ENCODE results near the gene IQCN. TPM values are rescaled to one million over a fixed set of nuclear protein-coding genes. Genes with fewer than 3 reads are reported as not detected.

The IQCN gene
- total and polyA plus RNA-seq, 4 experiments from 2014 or later, result 0.13 to 5.8 (median 3.6) TPM

- Histone ChIP-seq H3K36me3 (ENCODE audit: insufficient read depth, low read length) (peaks cover 5% of the 10 kb centered on the region), H3K4me3 (ENCODE audit: low read length in 2 of 2) (no peak overlapping the region), H3K27ac (ENCODE audit: low read depth, low read length) (no peak overlapping the region), H3K4me1 (ENCODE audit: insufficient read depth, low read length) (peaks cover 34% of the 10 kb centered on the region), H3K9me3 (ENCODE audit: control insufficient read depth in 1 of 2, low read length in 2 of 2) (no peaks in the 10 kb centered on the region), H3K27me3 (ENCODE audit: insufficient read depth, low read length) (no peaks in the 10 kb centered on the region)
- CTCF ChIA-PET (ENCODE audit: partially characterized antibody), result interaction anchor here (4.2 kb wide), 1 partner anchor 32 kb away, joined by 18 read pairs; no protein-coding TSS in a partner anchor
- POLR2A ChIA-PET (ENCODE audit: partially characterized antibody), result interaction anchor here (1.5 to 28.5 kb wide), 2 partner anchors 8 to 29 kb away, joined by 7 to 1691 read pairs; partner anchors contain the start of genes IQCN and JUND
- no peaks in the 10 kb centered on the region for H3K27me3 Mint-ChIP-seq
- H3K4me1 Mint-ChIP-seq, result peaks cover 12 to 37% (median 25%) of the 10 kb centered on the region in 4 donors
- peaks cover 0 to 2% (median 0%) of the 10 kb centered on the region in 8 donors for H3K9me3 Mint-ChIP-seq
- peaks cover 8 to 26% of the 10 kb centered on the region in 2 donors for H3K36me3 Mint-ChIP-seq
- no peak for DNase-seq
- no peak overlapping the region for H3K4me3 Mint-ChIP-seq
- intact Hi-C loops (cut with micrococcal nuclease), result no loop called here
- H3K27ac Mint-ChIP-seq, result no peak overlapping the region
Observed at GRCh38 chr19:18310118-18310909, 36.1 kb upstream of the IQCN start.

- CTCF ChIA-PET (ENCODE audit: partially characterized antibody), result interaction anchor here (1.6 to 4.2 kb wide), 3 partner anchors 13 to 31 kb away, joined by 5 to 49 read pairs (median 18); partner anchors contain the start of genes JUND and LSM4
- H3K4me3 Mint-ChIP-seq, result no peak overlapping the region
- Histone ChIP-seq H3K36me3 (ENCODE audit: insufficient read depth, low read length) (peaks cover 5% of the 10 kb centered on the region), H3K27me3 (ENCODE audit: insufficient read depth, low read length) (no peaks in the 10 kb centered on the region), H3K4me3 (ENCODE audit: low read length in 2 of 2) (no peak overlapping the region), H3K4me1 (ENCODE audit: insufficient read depth, low read length) (peaks cover 38% of the 10 kb centered on the region), H3K9me3 (ENCODE audit: control insufficient read depth in 1 of 2, low read length in 2 of 2) (no peaks in the 10 kb centered on the region), H3K27ac (ENCODE audit: low read depth, low read length) (no peak overlapping the region)
- H3K9me3 Mint-ChIP-seq, result peaks cover 0 to 2% (median 0%) of the 10 kb centered on the region in 8 donors
- POLR2A ChIA-PET (ENCODE audit: partially characterized antibody), result interaction anchor here (1.5 to 28.5 kb wide), 4 partner anchors 8 to 28 kb away, joined by 7 to 1691 read pairs (median 38); partner anchors contain the start of genes IQCN, JUND and LSM4
- H3K27ac Mint-ChIP-seq, result peak overlapping the region in 1 of 7 donors; percentile 57
- peaks cover 14 to 42% (median 28%) of the 10 kb centered on the region in 4 donors for H3K4me1 Mint-ChIP-seq
- intact Hi-C loops (cut with micrococcal nuclease), result no loop called here
- DNase-seq, result no peak
- peaks cover 8 to 30% of the 10 kb centered on the region in 2 donors for H3K36me3 Mint-ChIP-seq
- H3K27me3 Mint-ChIP-seq, result no peaks in the 10 kb centered on the region
Observed at GRCh38 chr19:18309525-18310064, 35.3 kb upstream of the IQCN start.

- H3K4me3 ChIP-seq (ENCODE audit: low read length in 2 of 2), result no peak overlapping the region
- POLR2A ChIA-PET (ENCODE audit: partially characterized antibody), result interaction anchor here (0.6 to 28.5 kb wide), 5 partner anchors 8 to 213 kb away, joined by 3 to 1691 read pairs (median 32); partner anchors contain the start of genes IQCN, JUND, LSM4 and RAB3A
- no peaks in the 10 kb centered on the region for H3K9me3 ChIP-seq (ENCODE audit: control insufficient read depth in 1 of 2, low read length in 2 of 2)
- DNase-seq, result no peak
- H3K4me1 Mint-ChIP-seq, result peaks cover 17 to 47% (median 29%) of the 10 kb centered on the region in 4 donors
- H3K36me3 Mint-ChIP-seq, result peaks cover 8 to 32% of the 10 kb centered on the region in 2 donors
- no peak overlapping the region for H3K27ac ChIP-seq (ENCODE audit: low read depth, low read length)
- peaks cover 5% of the 10 kb centered on the region for H3K36me3 ChIP-seq (ENCODE audit: insufficient read depth, low read length)
- CTCF ChIA-PET (ENCODE audit: partially characterized antibody), result interaction anchor here (0.8 to 3.4 kb wide), 5 partner anchors 11 to 29 kb away, joined by 3 to 49 read pairs (median 4); partner anchors contain the start of genes JUND and LSM4
- intact Hi-C loops (cut with micrococcal nuclease), result no loop called here
- H3K27me3 ChIP-seq (ENCODE audit: insufficient read depth, low read length), result no peaks in the 10 kb centered on the region
- peaks cover 0 to 2% (median 0%) of the 10 kb centered on the region in 8 donors for H3K9me3 Mint-ChIP-seq
- peaks cover 44% of the 10 kb centered on the region for H3K4me1 ChIP-seq (ENCODE audit: insufficient read depth, low read length)
- no peaks in the 10 kb centered on the region for H3K27me3 Mint-ChIP-seq
- no peak overlapping the region for H3K4me3 Mint-ChIP-seq
- H3K27ac Mint-ChIP-seq, result peak overlapping the region in 1 of 7 donors; percentile 57
Observed at GRCh38 chr19:18308948-18309325, 34.7 kb upstream of the IQCN start.

GRCh38 chr19:18308051-18308947 is 34.0 kb upstream of the IQCN start:
- Histone ChIP-seq H3K27ac (ENCODE audit: low read depth, low read length) (peak overlapping the region; percentile 99), H3K4me1 (ENCODE audit: insufficient read depth, low read length) (peaks cover 50% of the 10 kb centered on the region), H3K36me3 (ENCODE audit: insufficient read depth, low read length) (peaks cover 5% of the 10 kb centered on the region), H3K4me3 (ENCODE audit: low read length in 2 of 2) (no peak overlapping the region), H3K9me3 (ENCODE audit: control insufficient read depth in 1 of 2, low read length in 2 of 2) (no peaks in the 10 kb centered on the region), H3K27me3 (ENCODE audit: insufficient read depth, low read length) (no peaks in the 10 kb centered on the region)
- peaks cover 8 to 36% of the 10 kb centered on the region in 2 donors for H3K36me3 Mint-ChIP-seq
- H3K4me1 Mint-ChIP-seq, result peaks cover 20 to 53% (median 34%) of the 10 kb centered on the region in 4 donors
- no peaks in the 10 kb centered on the region for H3K27me3 Mint-ChIP-seq
- DNase-seq, result no peak
- peak overlapping the region in 5 of 7 donors; percentile 13 to 99 (median 99) for H3K27ac Mint-ChIP-seq
- ChIA-PET CTCF (ENCODE audit: partially characterized antibody) (interaction anchor here (0.8 to 3.4 kb wide), 5 partner anchors 12 to 28 kb away, joined by 3 to 49 read pairs (median 4); partner anchors contain the start of genes JUND and LSM4), POLR2A (ENCODE audit: partially characterized antibody) (interaction anchor here (0.6 to 28.5 kb wide), 5 partner anchors 9 to 214 kb away, joined by 3 to 1691 read pairs (median 32); partner anchors contain the start of genes IQCN, JUND, LSM4 and RAB3A)
- H3K9me3 Mint-ChIP-seq, result peaks cover 0 to 2% (median 0%) of the 10 kb centered on the region in 8 donors
- intact Hi-C loops (cut with micrococcal nuclease), result no loop called here
- no peak overlapping the region for H3K4me3 Mint-ChIP-seq

- intact Hi-C loops (cut with micrococcal nuclease), result no loop called here
- H3K9me3 Mint-ChIP-seq, result peaks cover 0 to 2% (median 0%) of the 10 kb centered on the region in 8 donors
- POLR2A ChIA-PET (ENCODE audit: partially characterized antibody), result interaction anchor here (0.9 to 28.5 kb wide), 5 partner anchors 10 to 216 kb away, joined by 4 to 1691 read pairs (median 32); partner anchors contain the start of genes IQCN, JUND and LSM4
- peak overlapping the region; percentile 94 to 100 (median 99) for H3K27ac Mint-ChIP-seq
- DNase-seq, result peak in 3 of 5 donors; percentile 34 to 75 (median 36)
- H3K4me1 ChIP-seq (ENCODE audit: insufficient read depth, low read length), result peaks cover 60% of the 10 kb centered on the region
- H3K4me3 ChIP-seq (ENCODE audit: low read length in 2 of 2), result no peak overlapping the region
- CTCF ChIA-PET (ENCODE audit: partially characterized antibody), result interaction anchor here (1.0 to 3.4 kb wide), 5 partner anchors 8 to 27 kb away, joined by 3 to 49 read pairs (median 4); partner anchors contain the start of gene JUND
- H3K36me3 Mint-ChIP-seq, result peaks cover 4 to 30% of the 10 kb centered on the region in 2 donors
- no peaks in the 10 kb centered on the region for H3K27me3 Mint-ChIP-seq
- H3K4me1 Mint-ChIP-seq, result peaks cover 19 to 56% (median 33%) of the 10 kb centered on the region in 4 donors
- no peaks in the 10 kb centered on the region for H3K27me3 ChIP-seq (ENCODE audit: insufficient read depth, low read length)
- no peaks in the 10 kb centered on the region for H3K9me3 ChIP-seq (ENCODE audit: control insufficient read depth in 1 of 2, low read length in 2 of 2)
- H3K27ac ChIP-seq (ENCODE audit: low read depth, low read length), result peak overlapping the region; percentile 99
- H3K36me3 ChIP-seq (ENCODE audit: insufficient read depth, low read length), result peaks cover 5% of the 10 kb centered on the region
- peak overlapping the region; percentile 76 to 96 (median 94) for H3K4me3 Mint-ChIP-seq
Observed at GRCh38 chr19:18307271-18307681, 33.0 kb upstream of the IQCN start.

- Mint-ChIP-seq H3K27ac (peak overlapping the region; percentile 94 to 100 (median 99)), H3K9me3 (peaks cover 0 to 2% (median 0%) of the 10 kb centered on the region in 8 donors), H3K4me1 (peaks cover 19 to 56% (median 35%) of the 10 kb centered on the region in 4 donors), H3K36me3 (peaks cover 4 to 30% of the 10 kb centered on the region in 2 donors), H3K4me3 (peak overlapping the region; percentile 76 to 96 (median 94)), H3K27me3 (no peaks in the 10 kb centered on the region)
- DNase-seq, result peak in 3 of 5 donors; percentile 33 to 43 (median 37)
- intact Hi-C loops (cut with micrococcal nuclease), result no loop called here
- H3K27me3 ChIP-seq (ENCODE audit: insufficient read depth, low read length), result no peaks in the 10 kb centered on the region
- H3K4me1 ChIP-seq (ENCODE audit: insufficient read depth, low read length), result peaks cover 63% of the 10 kb centered on the region
- ChIA-PET POLR2A (ENCODE audit: partially characterized antibody) (interaction anchor here (0.7 to 28.5 kb wide), 6 partner anchors 10 to 215 kb away, joined by 3 to 1691 read pairs (median 18); partner anchors contain the start of genes IQCN, JUND and LSM4), CTCF (ENCODE audit: partially characterized antibody) (interaction anchor here (1.0 to 3.4 kb wide), 4 partner anchors 9 to 27 kb away, joined by 3 to 49 read pairs (median 5); partner anchors contain the start of gene JUND)
- peaks cover 5% of the 10 kb centered on the region for H3K36me3 ChIP-seq (ENCODE audit: insufficient read depth, low read length)
- H3K4me3 ChIP-seq (ENCODE audit: low read length in 2 of 2), result peak overlapping the region in 1 of 2 donors; percentile 82
- peak overlapping the region; percentile 99 for H3K27ac ChIP-seq (ENCODE audit: low read depth, low read length)
- no peaks in the 10 kb centered on the region for H3K9me3 ChIP-seq (ENCODE audit: control insufficient read depth in 1 of 2, low read length in 2 of 2)
Observed at GRCh38 chr19:18306888-18307260, 32.6 kb upstream of the IQCN start.
